WI38 (cell line): Measurements from ENCODE around the gene PSMF1.
"Not testable (repeated sequence)": the region's sequence is repeated elsewhere in the genome, so short reads cannot be mapped to it uniquely, and the experiment has no call there.

ENCODE experiments used
- H3K4me3 ChIP-seq: 2 replicates; pipeline ENCODE4 v1.5.1; 2011; ENCODE audit warnings: low read depth, mild to moderate bottlenecking, control low read depth, low read length
- TF ChIP-seq, protein P1 (sequence below): IDR thresholded peaks from 2 replicates; pipeline ENCODE4 v1.5.1; 2012; ENCODE audit warnings: low read depth, mild to moderate bottlenecking, control low read depth, low read length

Gene PSMF1

GRCh38 chr20:1212023-1212422 lies 93.6 kb downstream of the PSMF1 start:
- no peak overlapping the region for H3K4me3 ChIP-seq
- TF ChIP-seq, protein P1, sequence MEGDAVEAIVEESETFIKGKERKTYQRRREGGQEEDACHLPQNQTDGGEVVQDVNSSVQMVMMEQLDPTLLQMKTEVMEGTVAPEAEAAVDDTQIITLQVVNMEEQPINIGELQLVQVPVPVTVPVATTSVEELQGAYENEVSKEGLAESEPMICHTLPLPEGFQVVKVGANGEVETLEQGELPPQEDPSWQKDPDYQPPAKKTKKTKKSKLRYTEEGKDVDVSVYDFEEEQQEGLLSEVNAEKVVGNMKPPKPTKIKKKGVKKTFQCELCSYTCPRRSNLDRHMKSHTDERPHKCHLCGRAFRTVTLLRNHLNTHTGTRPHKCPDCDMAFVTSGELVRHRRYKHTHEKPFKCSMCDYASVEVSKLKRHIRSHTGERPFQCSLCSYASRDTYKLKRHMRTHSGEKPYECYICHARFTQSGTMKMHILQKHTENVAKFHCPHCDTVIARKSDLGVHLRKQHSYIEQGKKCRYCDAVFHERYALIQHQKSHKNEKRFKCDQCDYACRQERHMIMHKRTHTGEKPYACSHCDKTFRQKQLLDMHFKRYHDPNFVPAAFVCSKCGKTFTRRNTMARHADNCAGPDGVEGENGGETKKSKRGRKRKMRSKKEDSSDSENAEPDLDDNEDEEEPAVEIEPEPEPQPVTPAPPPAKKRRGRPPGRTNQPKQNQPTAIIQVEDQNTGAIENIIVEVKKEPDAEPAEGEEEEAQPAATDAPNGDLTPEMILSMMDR: no peak

- TF ChIP-seq, protein P1: peak; percentile 72
- no peak overlapping the region for H3K4me3 ChIP-seq
These were observed 94.4 kb downstream of the PSMF1 start for GRCh38 chr20:1212607-1213396.

DNA sequence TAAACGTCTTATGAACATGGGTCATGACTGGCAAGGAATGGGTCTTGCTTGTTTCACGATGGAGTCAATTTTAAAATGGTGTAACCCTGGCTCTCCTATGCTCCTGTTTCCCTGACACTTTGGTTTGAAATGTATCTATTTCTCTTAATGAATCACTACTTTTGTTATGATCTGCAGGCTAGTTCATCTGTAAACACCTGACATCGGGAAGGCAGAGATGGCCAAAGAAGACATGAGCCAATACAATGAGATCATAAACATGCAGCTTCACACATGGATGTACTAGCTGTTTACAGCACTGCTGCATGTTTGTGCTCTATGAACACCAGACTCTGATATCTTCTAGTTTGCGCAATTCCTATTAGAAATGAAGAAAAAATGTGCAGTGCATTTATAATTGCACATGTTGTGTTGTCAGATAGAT lies 96.4 kb downstream of the PSMF1 start:
- TF ChIP-seq, protein P1: no peak

DNA sequence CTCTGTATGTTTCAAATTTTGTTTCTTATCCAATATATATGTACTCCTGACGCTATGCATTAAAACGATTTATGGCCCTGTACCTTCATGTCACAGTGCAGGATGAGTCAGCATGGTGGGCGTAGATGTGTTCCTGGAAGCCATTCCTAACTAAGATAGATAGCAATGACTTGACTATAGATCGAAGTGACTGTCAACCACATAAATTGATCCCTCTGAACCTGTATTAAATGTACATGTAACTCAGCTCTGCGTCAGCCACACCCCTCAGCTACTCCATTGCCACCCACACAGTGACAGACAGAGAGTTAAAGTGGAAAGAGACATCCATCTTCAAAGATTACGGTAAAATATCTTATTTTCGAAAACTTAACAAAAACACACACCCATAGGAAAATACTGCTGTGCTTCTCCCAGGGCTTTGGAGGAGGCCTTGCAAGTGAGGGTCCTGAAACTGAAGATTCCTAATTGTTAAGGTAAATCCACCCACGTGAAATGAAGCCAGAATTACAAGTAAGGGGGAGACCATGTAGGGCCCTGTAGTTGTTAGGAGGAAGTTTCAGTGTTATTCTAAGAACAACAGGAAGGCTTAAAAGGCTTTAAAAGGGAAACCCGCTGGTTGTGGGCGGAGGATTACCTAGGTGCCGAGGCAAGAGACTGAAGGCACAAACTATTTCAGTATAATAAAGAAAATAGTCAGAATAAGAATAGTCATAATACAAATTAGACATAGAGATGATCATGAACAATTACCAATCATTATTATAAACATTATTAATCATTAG lies 97.2 kb downstream of the PSMF1 start:
- H3K4me3 ChIP-seq: no peak overlapping the region
- TF ChIP-seq, protein P1: no peak

More for the DNA sequence above, 96.4 kb downstream of the PSMF1 start:
- H3K4me3 ChIP-seq: no peak overlapping the region

GRCh38 chr20:1216527-1217427 lies 98.4 kb downstream of the PSMF1 start:
- H3K4me3 ChIP-seq: not testable (repeated sequence)
